ENCODE data around the gene MGMT.

GRCh38 chr10:129679207-129679606, 212.2 kb downstream of the MGMT start:
- TF ChIP-seq CTCF (IDR thresholded peaks at IDR 0.05) (no peak), POLR2A (IDR thresholded peaks at IDR 0.05) (no peak)

Measured in ovary (tissue), 3 donors.